Measurements from ENCODE around the gene PDIA3. TPM values are rescaled to one million over a fixed set of nuclear protein-coding genes. Genes with fewer than 3 reads are reported as not detected.

The PDIA3 gene
- total RNA-seq, 4 donors from 2014 or later, result 74.6 to 155 (median 129) TPM

- intact Hi-C loops (cut with DNase I), result no loop called here
- Histone ChIP-seq H3K9me3 (no peaks in the 10 kb centered on the region), H3K4me3 (peak overlapping the region; percentile 73 to 86 (median 82)), H3K27me3 (no peaks in the 10 kb centered on the region), H3K27ac (peak overlapping the region; percentile 96 to 98 (median 96)), H3K36me3 (peaks cover 32 to 46% (median 33%) of the 10 kb centered on the region in 3 donors), H3K4me1 (peaks cover 22 to 57% (median 25%) of the 10 kb centered on the region in 3 donors)
- DNase-seq, result no peak
- TF ChIP-seq POLR2A (IDR thresholded peaks at IDR 0.05) (no peak), CTCF (IDR thresholded peaks at IDR 0.05) (peak in 2 of 6 experiments; percentile 10 to 31)
- WGBS, 2 donors, result 2 to 3% methylated on average over 8 to 28 of the region's 33 CpGs
Observed at GRCh38 chr15:43792761-43793476, 46.7 kb downstream of the PDIA3 start.

DNA sequence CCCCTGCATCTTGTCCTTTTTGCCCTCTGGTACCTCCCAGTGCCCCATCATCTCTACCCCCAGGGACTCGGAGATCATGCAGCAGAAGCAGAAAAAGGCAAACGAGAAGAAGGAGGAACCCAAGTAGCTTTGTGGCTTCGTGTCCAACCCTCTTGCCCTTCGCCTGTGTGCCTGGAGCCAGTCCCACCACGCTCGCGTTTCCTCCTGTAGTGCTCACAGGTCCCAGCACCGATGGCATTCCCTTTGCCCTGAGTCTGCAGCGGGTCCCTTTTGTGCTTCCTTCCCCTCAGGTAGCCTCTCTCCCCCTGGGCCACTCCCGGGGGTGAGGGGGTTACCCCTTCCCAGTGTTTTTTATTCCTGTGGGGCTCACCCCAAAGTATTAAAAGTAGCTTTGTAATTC is 47.4 kb downstream of the PDIA3 start:
- intact Hi-C loops (cut with DNase I), result no loop called here
- 79 to 88% methylated on average over 8 to 10 of the region's 10 CpGs for WGBS, 2 donors
- DNase-seq, result no peak
- Histone ChIP-seq H3K27me3 (no peaks in the 10 kb centered on the region), H3K4me1 (peaks cover 29 to 64% (median 32%) of the 10 kb centered on the region in 3 donors), H3K36me3 (peaks cover 32 to 50% (median 33%) of the 10 kb centered on the region in 3 donors), H3K4me3 (peak overlapping the region; percentile 73 to 86 (median 82)), H3K9me3 (no peaks in the 10 kb centered on the region), H3K27ac (peak overlapping the region; percentile 96 to 98 (median 96))
- TF ChIP-seq POLR2A (IDR thresholded peaks at IDR 0.05) (no peak), CTCF (IDR thresholded peaks at IDR 0.05) (no peak)

- TF ChIP-seq POLR2A (IDR thresholded peaks at IDR 0.05) (no peak), CTCF (IDR thresholded peaks at IDR 0.05) (no peak)
- Histone ChIP-seq H3K9me3 (no peaks in the 10 kb centered on the region), H3K4me1 (peaks cover 32 to 72% (median 35%) of the 10 kb centered on the region in 3 donors), H3K27me3 (no peaks in the 10 kb centered on the region), H3K4me3 (no peak overlapping the region), H3K36me3 (peaks cover 32 to 57% (median 33%) of the 10 kb centered on the region in 3 donors), H3K27ac (peak overlapping the region in 3 of 4 donors; percentile 21 to 98 (median 96))
- DNase-seq, result no peak
- intact Hi-C loops (cut with DNase I), result no loop called here
- 72 to 91% methylated on average over 8 to 9 of the region's 9 CpGs for WGBS, 2 donors
Observed at GRCh38 chr15:43794269-43795037, 48.2 kb downstream of the PDIA3 start.

GRCh38 chr15:43795197-43795596 is 49.0 kb downstream of the PDIA3 start:
- no peak for TF ChIP-seq CTCF (IDR thresholded peaks at IDR 0.05)
- no peak for TF ChIP-seq POLR2A (IDR thresholded peaks at IDR 0.05)
- Histone ChIP-seq H3K36me3 (peaks cover 32 to 64% (median 33%) of the 10 kb centered on the region in 3 donors), H3K9me3 (no peaks in the 10 kb centered on the region), H3K4me3 (no peak overlapping the region), H3K27ac (peak overlapping the region in 3 of 4 donors; percentile 21 to 98 (median 96)), H3K27me3 (no peaks in the 10 kb centered on the region), H3K4me1 (peaks cover 37 to 79% (median 40%) of the 10 kb centered on the region in 3 donors)
- no peak for DNase-seq
- intact Hi-C loops (cut with DNase I), result no loop called here
- 84 to 100% methylated on average over 2 of the region's 2 CpGs for WGBS, 2 donors

- H3K4me3 ChIP-seq, result no peak overlapping the region
- no peaks in the 10 kb centered on the region for H3K9me3 ChIP-seq
- TF ChIP-seq POLR2A (IDR thresholded peaks at IDR 0.05), result no peak
- TF ChIP-seq CTCF (IDR thresholded peaks at IDR 0.05), result no peak
- DNase-seq, result no peak
- H3K27ac ChIP-seq, result no peak overlapping the region
- peaks cover 37 to 84% (median 40%) of the 10 kb centered on the region in 3 donors for H3K4me1 ChIP-seq
- intact Hi-C loops (cut with DNase I), result no loop called here
- H3K36me3 ChIP-seq, result peaks cover 32 to 64% (median 33%) of the 10 kb centered on the region in 3 donors
- H3K27me3 ChIP-seq, result no peaks in the 10 kb centered on the region
Observed at GRCh38 chr15:43795997-43796396, 49.8 kb downstream of the PDIA3 start.

Measured in esophagus squamous epithelium (tissue), 5 donors.